Erythroblast (primary cell): ENCODE results near the gene SORCS3.

Experiments
- GATA1 ChIP-seq: IDR thresholded peaks from 2 replicates; pipeline ENCODE4 v1.6.1; 2011; ENCODE audit warnings: low read depth, mild to moderate bottlenecking, control low read depth, low read length, moderate library complexity
- POLR2A ChIP-seq: IDR thresholded peaks from 2 replicates; pipeline ENCODE4 v1.6.1; 2011; ENCODE audit warnings: mild to moderate bottlenecking, low read length

GRCh38 chr10:104706886-104707285 is 65.8 kb downstream of the SORCS3 start:
- TF ChIP-seq POLR2A (no peak), GATA1 (no peak)
